Stimulated activated CD8-positive, alpha-beta memory T cell treated with anti-CD3 and anti-CD28 coated beads, Interleukin-2, amount 100 ng/mL, for 48 hours (primary cell): ENCODE results near the gene KRTAP16-1.
A peak's percentile ranks its signal among the peaks of the same experiment; 100 is the strongest.
"Not testable (repeated sequence)": the region's sequence is repeated elsewhere in the genome, so short reads cannot be mapped to it uniquely, and the experiment has no call there.

Source experiments
- DNase-seq, 2 donors: peaks; one replicate each; pipeline ENCODE4 v3.0.0-alpha.2; 2020; ENCODE audit warnings: low read depth in 2 of 2

Gene KRTAP16-1, protein sequence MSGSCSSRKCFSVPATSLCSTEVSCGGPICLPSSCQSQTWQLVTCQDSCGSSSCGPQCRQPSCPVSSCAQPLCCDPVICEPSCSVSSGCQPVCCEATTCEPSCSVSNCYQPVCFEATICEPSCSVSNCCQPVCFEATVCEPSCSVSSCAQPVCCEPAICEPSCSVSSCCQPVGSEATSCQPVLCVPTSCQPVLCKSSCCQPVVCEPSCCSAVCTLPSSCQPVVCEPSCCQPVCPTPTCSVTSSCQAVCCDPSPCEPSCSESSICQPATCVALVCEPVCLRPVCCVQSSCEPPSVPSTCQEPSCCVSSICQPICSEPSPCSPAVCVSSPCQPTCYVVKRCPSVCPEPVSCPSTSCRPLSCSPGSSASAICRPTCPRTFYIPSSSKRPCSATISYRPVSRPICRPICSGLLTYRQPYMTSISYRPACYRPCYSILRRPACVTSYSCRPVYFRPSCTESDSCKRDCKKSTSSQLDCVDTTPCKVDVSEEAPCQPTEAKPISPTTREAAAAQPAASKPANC

DNA sequence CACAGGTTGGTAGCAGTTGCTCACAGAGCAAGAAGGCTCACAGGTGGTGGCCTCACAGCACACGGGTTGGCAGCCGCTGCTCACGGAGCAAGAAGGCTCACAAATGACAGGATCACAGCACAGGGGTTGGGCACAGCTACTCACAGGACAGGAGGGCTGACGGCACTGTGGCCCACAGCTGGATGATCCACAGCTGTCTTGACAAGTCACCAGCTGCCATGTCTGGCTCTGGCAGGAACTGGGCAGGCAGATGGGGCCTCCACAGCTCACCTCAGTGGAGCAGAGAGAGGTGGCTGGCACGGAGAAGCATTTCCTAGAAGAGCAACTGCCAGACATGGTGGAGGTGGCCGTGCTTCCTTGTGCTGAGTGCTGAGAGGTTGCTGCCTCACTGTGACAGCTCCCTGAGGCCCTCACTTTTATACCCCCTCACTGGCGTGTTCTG lies at the start of gene KRTAP16-1:
Gene KRTAP16-1, minus strand, starts transcription at position 392 of the 442 bp plus-strand sequence. Its CDS starts 56 bp downstream, at position 336.
- no peak for DNase-seq

DNA sequence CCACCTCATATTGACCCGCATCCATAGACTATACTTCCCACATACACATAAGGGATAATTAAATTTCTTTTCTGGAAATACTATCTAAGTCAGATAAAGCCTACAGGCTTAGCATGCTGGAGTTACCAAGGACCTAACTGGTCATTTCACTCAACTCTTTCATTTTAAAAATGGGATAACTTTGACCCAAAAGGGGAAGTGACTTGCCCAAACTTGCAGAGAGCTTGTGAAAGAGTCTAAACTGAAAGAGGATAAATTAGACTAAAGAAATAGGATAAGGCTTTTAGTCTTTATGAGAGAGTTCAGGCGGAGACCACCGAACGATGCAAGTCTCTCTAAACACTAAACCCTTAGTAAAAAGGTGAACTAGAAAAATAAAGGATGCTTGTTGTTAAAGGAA lies 45.4 kb upstream of the KRTAP16-1 start:
- no peak for DNase-seq

DNA sequence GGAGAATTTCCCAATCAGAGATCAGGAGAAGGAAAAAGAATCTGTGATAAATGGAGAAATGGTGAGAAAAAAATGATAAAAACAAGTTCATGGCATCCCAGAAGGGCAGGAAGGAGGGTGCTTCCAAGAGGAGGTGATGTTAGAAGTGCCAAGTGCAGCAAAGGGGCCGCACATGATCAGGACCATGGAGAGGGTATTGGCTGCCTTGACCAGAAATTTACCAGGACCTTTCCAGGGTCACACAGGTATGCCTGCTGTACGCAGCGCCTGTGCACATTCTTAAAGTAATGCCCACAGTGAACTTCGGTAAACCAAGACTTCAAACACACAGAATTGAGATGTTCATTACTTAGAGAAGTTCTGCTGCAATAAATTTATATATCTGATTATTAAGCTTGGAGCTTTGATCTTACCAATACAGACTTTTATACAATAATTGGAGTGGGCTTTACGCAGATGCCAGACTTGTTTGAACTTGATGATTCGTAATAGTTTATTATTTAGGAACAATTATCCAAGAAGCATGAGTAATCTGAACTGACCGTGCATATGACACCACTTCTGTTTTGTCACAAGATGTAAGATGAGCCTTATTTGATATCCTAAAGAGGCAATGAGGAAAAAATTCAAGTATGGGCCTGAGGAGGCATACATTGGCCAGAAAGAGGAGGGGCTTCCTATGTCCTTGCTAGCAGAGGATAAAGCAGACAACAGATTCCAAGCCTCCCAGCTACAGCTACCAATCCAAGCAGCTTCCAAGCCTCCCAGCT lies 43.7 kb upstream of the KRTAP16-1 start:
- DNase-seq, result no peak

DNA sequence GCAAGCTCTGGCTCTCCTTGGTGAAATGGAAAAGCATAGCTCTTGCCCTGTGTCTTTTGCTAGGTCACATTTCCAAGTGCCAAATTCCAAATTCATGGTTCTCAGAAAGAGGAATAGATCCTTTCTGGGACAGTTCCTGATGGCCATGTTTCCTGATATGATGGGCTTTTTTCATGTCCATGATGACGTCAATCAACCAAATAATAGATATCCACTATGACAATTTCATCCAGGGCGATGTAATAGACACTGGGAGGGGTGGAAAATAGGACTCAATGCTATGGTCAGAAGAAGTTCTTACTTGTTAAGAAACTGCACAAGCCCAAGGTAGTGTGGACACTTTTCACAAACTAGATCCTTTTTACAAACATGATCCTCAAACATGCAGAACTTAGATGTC lies 42.1 kb upstream of the KRTAP16-1 start:
- no peak for DNase-seq

DNA sequence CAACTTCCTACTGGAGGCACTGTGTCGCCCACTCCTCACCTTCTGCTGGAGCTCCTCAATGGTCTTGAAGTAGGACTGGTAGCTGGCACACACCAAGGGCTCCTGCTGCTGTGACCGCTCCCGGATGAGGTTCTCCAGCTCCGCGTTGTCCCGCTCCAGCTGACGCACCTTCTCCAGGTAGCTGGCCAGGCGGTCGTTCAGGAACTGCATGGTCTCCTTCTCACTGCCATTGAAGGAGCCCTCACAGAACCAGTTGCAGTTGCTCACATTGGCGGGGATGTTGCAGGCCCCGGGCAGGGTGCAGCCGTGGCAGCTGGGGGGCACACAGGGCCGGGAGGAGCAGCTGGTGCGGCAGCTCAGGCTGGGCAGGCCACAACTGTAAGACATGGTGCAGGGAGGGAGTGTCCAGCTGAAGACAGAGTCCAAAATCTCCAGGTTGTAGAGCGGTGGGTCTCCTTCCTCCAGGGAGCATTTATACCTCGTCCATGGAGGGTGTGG lies 41.3 kb upstream of the KRTAP16-1 start, which contains the start of gene KRT33A:
Gene KRT33A, minus strand, starts transcription at position 448 of the 498 bp plus-strand sequence. Its CDS starts 61 bp downstream, at position 387.
- DNase-seq, result not testable (repeated sequence)

DNA sequence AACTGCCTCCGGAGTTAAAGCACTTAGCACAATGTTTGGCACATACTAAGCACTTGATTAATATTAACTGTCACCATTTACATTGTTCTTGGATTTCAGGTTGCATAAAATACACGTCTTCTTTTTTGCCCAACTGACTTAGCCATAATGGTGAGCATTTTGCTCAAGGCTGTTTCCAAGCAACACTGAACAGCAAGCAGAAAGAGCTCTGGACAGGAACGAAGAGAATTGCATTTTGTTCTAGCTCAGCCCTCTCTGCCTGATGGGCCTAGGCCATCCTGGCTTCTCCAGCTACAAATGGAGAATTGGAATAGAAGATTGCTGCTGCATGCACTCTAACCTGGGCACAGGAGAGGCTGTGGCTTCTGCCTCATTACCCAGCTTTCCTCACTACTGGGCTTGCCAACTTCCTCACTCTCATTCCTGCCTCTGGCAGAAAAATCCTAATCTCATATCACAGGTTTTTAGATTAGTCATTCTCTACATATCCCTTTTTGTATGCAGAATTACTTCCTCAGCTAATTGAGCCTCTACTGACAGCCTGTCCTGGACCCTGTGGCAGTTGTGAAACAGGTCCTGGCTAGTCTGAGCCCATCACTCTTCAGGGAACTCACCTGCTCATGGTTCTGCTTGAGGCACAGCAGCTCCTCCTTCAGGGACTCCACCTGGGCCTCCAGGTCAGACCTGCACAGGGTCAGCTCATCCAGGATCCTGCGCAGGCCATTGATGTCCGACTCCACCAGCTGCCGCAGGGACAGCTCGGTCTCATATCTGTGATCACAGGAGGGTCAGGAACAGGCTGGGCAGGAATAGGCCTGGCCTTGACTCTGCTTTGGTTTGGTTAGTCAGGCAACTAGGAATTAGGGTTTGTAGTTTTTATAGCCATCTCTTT lies 39.0 kb upstream of the KRTAP16-1 start:
- no peak for DNase-seq

DNA sequence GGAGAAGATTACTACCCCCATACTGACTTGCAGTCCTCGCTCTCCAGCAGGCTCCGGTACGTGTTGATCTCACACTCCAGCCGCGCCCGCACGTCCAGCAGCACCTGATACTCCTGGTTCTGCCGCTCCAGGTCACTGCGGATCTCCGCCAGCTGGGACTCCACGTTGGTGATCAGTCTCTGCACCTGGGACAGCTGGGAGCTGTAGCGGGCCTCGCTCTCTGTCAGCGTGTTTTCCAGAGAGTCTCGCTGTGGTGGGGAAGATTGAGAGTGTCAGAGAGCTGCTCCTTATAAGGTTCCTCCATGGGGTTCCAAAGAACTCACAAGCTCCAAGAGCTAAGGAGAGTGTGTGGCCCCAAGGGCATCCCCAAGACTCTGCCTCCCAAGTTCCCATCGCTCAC lies 37.3 kb upstream of the KRTAP16-1 start:
- not testable (repeated sequence) for DNase-seq

DNA sequence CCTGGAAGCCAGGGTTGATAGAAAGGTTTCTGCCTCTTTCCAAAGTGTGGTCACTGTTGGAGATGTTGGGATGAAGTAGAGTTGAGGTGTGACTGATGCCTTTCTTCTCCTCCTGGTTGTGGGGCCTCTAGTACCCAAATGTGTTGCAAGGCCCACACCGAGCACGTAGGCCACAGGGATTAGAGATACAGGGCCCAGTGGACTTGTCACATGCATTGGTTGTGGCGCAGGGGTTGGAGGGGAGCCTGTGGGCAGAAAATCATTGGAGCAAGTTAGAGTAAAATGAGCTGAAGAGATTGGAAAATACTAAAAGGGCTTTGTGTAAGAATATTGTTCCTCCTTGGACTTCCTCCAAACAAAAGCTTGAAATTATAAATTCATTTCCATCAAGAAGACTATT lies 36.9 kb upstream of the KRTAP16-1 start:
- DNase-seq, result no peak

DNA sequence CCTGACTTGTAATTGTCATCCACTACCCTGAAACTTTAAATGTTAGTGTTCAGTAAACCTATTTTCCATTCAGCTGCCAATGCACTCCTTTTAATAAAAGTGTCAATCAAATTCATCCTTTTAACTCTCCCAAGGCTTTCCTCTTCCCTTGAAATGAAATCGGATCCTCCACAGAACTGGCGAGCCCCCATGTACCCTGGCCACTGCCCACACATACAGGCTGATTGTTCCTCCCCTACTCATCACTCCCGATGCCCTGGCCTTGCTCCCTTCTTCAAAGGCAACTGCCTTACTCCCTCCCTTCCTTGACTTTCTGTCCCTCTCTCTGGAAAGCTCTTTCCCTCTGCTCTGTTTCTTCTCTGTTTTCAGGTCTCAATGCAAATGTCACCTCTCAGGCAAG lies 33.9 kb upstream of the KRTAP16-1 start:
- DNase-seq, result no peak

DNA sequence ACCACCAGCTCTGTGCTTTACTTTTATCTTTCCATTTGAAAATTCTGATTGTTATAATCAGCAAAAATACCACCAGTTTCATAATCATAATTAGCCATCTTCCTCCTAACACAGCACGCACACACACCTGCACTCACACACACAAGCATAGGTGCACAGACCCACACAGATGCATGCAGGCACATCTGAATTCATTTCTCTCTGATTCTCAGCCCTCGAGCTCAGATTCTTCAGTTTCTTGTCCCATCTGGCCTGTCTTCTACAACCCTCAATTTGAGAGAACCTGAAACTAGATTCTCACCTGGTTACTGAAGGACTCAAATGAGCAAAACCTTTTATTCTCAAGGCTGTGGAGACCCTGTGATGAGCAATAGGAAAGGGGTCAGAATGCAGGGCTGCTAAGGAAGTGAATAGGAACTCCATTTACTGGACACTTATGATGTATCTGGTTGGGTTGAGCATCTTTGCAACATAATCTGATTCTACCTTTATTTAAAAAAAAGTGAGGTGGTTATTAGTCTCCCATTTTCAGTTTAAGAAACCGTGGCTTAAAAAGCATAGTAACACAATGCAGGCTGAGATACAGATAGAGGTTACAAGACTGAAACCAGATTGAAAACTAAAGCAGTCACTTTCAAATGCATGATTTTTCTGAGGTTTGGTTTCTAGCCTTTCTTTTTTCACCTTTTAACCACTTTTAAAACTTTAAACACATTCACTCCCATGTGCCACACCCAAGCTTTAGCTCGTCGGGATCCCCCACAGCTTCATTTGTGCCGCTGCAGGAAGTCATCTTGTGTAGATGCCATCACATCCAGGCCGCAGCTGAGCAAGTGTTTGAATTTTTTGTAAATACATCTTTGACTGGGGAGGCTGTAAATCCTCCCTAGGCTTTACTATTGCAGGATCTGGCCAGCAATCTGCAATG lies 32.1 kb upstream of the KRTAP16-1 start:
- DNase-seq, result peak; percentile 16 to 27

DNA sequence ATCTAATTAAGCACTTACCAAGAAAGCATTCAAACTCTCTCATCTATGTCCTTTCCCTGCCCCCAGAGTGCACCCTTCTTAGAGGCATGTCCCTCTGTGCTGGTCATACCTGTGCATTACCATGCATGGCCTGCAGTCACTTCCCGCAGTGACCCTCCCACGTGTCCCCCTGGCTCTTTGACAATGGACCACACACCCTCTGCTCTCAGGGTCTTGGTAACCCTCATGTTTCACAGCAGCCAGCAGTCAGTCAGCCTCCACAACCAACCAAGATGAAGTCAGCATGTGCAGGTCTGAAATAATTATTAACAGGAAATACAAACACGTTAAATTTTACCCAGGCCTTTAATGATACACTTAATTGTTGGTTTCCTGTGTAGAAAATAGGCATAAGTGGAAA lies 31.4 kb upstream of the KRTAP16-1 start:
- DNase-seq, result no peak

DNA sequence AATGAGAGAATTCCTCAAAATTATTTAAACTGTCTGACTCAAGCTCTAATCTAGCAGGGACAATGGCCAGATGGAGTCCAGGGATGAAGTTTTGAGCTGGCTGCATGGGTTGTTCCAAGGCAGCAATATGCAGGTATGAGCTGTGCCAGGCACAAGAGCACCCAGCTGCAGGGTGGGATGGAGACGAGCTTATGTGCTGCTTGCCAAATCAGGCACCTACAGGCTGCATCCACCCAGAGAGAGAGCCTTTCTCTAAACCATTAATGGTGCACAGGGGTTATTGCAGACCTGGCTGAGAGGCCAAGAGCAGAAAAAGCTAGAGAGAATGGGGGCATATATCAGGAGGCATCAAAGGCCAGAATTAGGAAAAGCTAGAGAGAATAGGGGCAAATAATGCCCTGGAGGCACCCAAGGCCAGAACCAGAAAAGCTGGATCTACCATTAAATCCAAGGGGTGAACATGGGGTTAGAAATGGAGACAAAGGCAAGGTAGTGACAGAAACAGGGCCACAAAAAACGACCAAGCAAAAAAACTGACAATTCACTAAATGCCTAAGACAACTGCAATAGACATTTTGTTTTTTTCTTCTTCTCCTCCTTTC lies 30.6 kb upstream of the KRTAP16-1 start:
- DNase-seq, result no peak

DNA sequence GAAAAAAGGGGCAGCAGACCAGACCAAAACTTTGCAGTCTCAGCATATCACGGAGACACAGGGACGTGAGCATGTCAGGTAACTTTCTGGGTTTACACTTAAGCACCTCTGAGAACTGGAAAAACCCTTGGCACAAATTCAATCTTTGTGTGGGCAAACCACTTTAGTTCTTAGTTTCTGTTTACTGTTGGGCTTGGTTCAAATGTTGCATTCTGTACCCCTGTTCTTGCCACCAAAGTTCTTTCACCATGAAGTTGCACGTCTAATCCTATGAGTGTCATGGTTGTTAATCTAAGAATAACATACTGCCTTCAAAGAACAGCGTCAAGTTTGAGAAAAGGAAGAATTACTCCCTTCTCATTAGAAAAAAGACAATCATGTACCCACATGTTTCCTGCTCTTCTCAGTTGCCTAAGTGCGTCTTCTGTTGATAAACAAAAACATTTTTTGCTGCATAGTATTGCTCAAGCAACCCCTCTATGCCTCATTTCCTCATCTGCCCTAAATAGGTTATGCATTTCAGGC lies 29.9 kb upstream of the KRTAP16-1 start:
- DNase-seq, result no peak

DNA sequence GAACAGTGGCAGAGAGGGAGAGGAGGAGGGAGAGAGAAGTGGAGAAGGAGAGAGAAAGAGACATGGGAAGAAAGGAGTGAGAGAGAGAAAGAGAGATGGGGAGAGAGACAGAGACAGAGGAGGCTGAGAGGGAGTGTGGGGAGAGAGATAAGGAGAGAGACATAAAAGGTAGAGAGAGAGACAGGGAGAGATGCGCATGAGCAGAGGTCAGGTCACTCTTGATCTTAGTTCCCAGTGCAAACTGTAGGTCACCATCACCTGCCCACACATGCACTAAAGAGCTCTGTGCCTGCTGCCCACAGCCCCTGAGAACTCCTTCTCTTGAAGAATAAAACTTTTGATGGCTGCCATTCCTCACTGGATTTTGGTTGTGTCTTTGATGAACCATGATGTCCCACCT lies 26.6 kb upstream of the KRTAP16-1 start:
- no peak for DNase-seq

DNA sequence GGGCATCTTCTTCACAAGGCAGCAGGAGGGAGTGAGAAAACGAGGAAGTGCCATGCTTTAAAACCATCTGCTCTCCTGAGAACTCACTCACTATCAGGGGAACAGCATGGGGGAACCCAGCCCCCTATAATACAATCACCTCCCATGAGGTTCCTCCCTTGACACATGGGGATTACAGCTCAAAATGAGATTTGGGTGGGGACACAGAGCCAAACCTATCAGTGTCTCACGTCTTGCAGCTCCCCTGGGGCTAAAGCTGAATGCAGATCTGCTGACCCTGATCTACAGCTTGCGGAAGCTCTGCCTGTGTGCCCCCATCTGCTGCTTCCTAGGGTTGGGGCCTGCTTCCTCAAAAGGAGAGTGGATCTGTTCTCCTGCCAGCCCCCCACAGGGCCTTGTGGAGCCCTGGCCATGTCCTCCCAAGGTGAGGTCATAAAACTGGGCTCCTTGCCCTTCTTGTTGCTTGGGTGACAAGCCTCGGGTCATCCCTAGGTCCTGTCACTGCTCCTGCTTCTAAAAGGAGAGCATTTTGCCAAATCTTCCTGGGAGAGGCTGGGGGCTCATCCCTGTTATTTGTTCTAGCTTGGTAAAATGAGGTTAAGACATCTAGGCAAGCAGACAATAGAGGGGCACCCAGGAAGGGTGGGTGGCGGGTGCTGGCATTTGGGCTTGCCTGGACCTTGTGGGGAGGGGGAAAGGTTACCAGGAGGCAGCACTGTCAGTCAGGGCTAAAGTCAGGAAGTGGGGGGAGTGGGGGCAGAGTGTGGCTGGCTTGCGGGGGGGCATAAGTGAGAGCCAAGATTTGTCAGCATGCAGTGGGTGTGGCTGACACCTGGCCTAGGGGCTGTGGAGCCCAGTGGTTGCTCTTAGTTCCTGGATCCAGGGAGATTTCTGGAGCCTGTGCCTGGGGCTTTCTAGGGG lies 25.5 kb upstream of the KRTAP16-1 start:
- DNase-seq, result no peak

DNA sequence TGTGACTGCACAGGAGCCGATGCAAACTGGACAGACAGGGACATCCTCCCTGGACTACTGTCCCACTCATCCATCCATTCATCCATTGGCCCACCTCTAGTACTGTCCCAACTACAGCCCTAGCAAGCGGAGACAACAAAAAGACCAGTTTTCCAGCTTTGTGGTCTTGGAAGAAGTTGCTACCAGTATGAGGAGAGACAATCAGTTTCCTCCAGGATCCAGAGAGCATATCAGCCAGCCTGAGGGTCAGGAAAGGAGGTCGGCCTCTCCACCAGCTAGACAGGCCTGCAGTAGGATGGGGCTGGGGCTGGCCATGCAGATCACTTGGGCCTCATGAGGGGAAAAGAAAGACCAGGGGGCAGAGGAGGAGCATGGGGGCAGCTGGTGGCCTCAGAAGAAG lies 24.7 kb upstream of the KRTAP16-1 start:
- DNase-seq, result no peak

DNA sequence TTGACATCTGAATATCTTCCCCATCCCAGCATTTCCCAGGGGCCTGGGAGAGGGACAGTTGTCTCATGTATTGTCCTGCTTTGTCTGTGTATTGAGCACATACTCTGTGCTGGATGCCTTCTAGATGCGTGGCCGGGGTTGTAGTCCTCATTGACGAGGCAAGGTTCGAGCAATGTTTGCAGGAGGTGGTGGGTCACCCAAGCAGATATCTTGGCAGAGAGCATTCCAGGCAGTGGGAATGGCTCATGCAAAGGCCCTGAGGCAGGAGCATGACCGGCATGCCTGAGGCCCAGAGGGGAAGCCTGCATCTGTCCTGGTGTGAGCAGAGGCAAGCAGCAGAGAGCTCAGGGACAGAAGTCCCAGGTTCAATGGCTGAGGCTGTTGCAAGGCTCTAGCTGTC lies 24.0 kb upstream of the KRTAP16-1 start:
- no peak for DNase-seq

DNA sequence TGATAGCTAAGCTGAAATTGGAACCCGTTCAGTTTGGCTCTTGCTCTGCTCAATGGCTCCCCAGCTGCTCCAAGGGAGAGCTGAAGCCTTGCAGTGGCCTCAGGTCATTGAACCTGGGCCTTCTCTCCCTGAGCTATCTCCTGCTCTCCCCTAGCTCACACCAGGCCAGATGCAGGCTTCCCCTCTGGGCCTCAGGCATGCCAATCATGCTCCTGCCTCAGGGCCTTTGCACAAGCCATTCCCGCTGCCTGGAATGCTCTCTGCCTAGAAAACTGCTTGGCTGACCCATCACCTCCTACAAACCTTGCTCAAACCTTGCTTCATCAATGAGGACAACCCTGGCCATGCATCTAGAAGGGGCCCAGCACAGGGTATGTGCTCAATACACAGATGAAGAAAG lies 23.1 kb upstream of the KRTAP16-1 start:
- DNase-seq, result no peak

DNA sequence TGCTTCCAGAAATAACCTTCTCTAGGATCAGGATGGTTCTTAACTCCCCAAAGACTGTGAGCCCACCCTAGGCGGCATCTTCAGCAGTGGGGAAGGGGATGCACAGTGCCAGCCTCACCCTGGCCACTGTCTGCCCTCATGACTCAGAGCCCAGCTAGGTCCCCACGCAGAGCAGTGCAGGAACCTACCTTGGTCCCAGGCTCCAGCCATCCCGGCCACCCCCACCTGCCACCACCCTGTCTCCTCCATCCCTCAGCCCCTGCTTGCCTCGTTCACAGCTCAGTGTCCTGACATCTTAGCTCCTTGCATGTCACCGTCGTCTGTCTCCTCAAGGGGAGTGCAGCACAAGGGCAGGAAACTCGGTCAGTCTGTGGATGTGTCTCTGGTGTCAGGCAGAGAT lies 22.5 kb upstream of the KRTAP16-1 start:
- no peak for DNase-seq
